ENCODE data around the gene MXD3.
"Not testable (repeated sequence)": the region's sequence is repeated elsewhere in the genome, so short reads cannot be mapped to it uniquely, and the experiment has no call there.

Gene MXD3

GRCh38 chr5:177351392-177352329, 40.0 kb upstream of the MXD3 start, which contains the start of gene LMAN2:
Gene LMAN2, minus strand, starts transcription at chr5:177351668. Its CDS starts 21 bp downstream, at chr5:177351647.
- TF ChIP-seq POLR2A (IDR thresholded peaks at IDR 0.05; ENCODE audit: low read length) (peak; percentile 91), GATA1 (IDR thresholded peaks at IDR 0.05; ENCODE audit: low read depth, low read length) (no peak)

GRCh38 chr5:177350776-177351391, 39.2 kb upstream of the MXD3 start:
- TF ChIP-seq POLR2A (IDR thresholded peaks at IDR 0.05; ENCODE audit: low read length), result no peak
- no peak for DNase-seq

More at GRCh38 chr5:177351392-177352329, 40.0 kb upstream of the MXD3 start, which contains the start of gene LMAN2:
- DNase-seq, result peak; percentile 97

- TF ChIP-seq POLR2A (IDR thresholded peaks at IDR 0.05; ENCODE audit: low read length) (no peak), GATA1 (IDR thresholded peaks at IDR 0.05; ENCODE audit: low read depth, low read length) (no peak)
These were observed 38.1 kb upstream of the MXD3 start for GRCh38 chr5:177349762-177350161.

GRCh38 chr5:177349362-177349647, 37.6 kb upstream of the MXD3 start:
- TF ChIP-seq POLR2A (IDR thresholded peaks at IDR 0.05; ENCODE audit: low read length), result no peak
- TF ChIP-seq GATA1 (IDR thresholded peaks at IDR 0.05; ENCODE audit: low read depth, low read length), result no peak
- no peak for DNase-seq

More at GRCh38 chr5:177349762-177350161, 38.1 kb upstream of the MXD3 start:
- no peak for DNase-seq

GRCh38 chr5:177347699-177348098, 36.0 kb upstream of the MXD3 start:
- TF ChIP-seq GATA1 (IDR thresholded peaks at IDR 0.05; ENCODE audit: low read depth, low read length) (no peak), POLR2A (IDR thresholded peaks at IDR 0.05; ENCODE audit: low read length) (no peak)
- no peak for DNase-seq

- no peak for TF ChIP-seq POLR2A (IDR thresholded peaks at IDR 0.05; ENCODE audit: low read length)
- no peak for TF ChIP-seq GATA1 (IDR thresholded peaks at IDR 0.05; ENCODE audit: low read depth, low read length)
- no peak for DNase-seq
These were observed 35.1 kb upstream of the MXD3 start for GRCh38 chr5:177346820-177347219.

GRCh38 chr5:177344891-177345290, 33.2 kb upstream of the MXD3 start:
- DNase-seq, result no peak
- TF ChIP-seq POLR2A (IDR thresholded peaks at IDR 0.05; ENCODE audit: low read length) (no peak), GATA1 (IDR thresholded peaks at IDR 0.05; ENCODE audit: low read depth, low read length) (no peak)

GRCh38 chr5:177343777-177344176, 32.1 kb upstream of the MXD3 start:
- no peak for DNase-seq
- no peak for TF ChIP-seq POLR2A (IDR thresholded peaks at IDR 0.05; ENCODE audit: low read length)
- TF ChIP-seq GATA1 (IDR thresholded peaks at IDR 0.05; ENCODE audit: low read depth, low read length), result no peak

GRCh38 chr5:177343000-177343399, 31.3 kb upstream of the MXD3 start:
- DNase-seq, result not testable (repeated sequence)

GRCh38 chr5:177339107-177339638, 27.5 kb upstream of the MXD3 start:
- TF ChIP-seq POLR2A (IDR thresholded peaks at IDR 0.05; ENCODE audit: low read length), result no peak
- no peak for TF ChIP-seq GATA1 (IDR thresholded peaks at IDR 0.05; ENCODE audit: low read depth, low read length)
- DNase-seq, result no peak

GRCh38 chr5:177338251-177339106, 26.8 kb upstream of the MXD3 start:
- DNase-seq, result no peak
- TF ChIP-seq POLR2A (IDR thresholded peaks at IDR 0.05; ENCODE audit: low read length) (no peak), GATA1 (IDR thresholded peaks at IDR 0.05; ENCODE audit: low read depth, low read length) (no peak)

- no peak for DNase-seq
- TF ChIP-seq GATA1 (IDR thresholded peaks at IDR 0.05; ENCODE audit: low read depth, low read length), result no peak
These were observed 25.2 kb upstream of the MXD3 start for GRCh38 chr5:177336603-177337494.

GRCh38 chr5:177336112-177336511, 24.4 kb upstream of the MXD3 start:
- peak; percentile 53 to 54 for DNase-seq

More at GRCh38 chr5:177336112-177336511, 24.4 kb upstream of the MXD3 start:
- TF ChIP-seq GATA1 (IDR thresholded peaks at IDR 0.05; ENCODE audit: low read depth, low read length) (no peak), POLR2A (IDR thresholded peaks at IDR 0.05; ENCODE audit: low read length) (no peak)
